ENCODE measurements around the gene BNIP5.
A peak's percentile ranks its signal among the peaks of the same experiment; 100 is the strongest.
"Not testable (repeated sequence)": the region's sequence is repeated elsewhere in the genome, so short reads cannot be mapped to it uniquely, and the experiment has no call there.

Gene BNIP5

DNA sequence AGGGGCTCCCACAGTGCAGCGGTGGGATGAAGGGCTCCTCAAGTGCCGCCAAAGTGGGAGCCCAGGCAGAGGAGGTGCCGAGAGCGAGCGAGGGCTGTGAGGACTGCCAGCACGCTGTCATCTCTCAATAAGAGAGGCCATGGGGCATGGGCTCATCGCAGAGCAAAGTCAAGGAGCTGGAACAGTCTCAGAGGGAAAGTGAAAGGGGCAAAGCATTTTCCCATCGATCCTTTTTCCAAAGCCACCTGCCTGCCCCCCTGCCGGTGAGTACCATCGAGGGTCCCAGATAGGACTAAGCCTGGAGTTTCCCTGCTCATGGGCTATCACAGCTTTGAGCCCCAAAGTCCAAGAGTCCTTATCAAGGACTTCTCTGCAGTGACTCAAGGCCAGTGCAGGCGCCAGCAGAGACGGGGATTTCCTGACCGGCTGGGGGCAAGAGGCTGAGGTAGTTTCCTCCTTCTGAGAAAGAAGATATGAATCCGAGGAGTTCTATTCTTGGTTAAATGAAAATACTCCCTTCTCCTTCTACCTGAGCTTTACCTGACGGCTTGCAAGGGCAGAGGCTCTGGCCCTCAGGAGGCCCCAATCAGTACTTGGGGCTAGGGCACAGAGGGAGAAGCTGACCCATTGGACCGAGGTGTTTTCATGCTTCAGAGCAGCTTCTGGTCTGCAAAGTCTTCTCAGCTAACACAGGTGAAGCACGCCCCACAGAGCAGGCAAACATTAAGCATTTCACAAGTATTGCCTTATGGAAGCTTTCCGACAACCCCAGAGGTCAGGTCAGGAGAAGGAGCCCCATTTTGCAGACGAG, 28.2 kb upstream of the BNIP5 start:
- no peak for DNase-seq

DNA sequence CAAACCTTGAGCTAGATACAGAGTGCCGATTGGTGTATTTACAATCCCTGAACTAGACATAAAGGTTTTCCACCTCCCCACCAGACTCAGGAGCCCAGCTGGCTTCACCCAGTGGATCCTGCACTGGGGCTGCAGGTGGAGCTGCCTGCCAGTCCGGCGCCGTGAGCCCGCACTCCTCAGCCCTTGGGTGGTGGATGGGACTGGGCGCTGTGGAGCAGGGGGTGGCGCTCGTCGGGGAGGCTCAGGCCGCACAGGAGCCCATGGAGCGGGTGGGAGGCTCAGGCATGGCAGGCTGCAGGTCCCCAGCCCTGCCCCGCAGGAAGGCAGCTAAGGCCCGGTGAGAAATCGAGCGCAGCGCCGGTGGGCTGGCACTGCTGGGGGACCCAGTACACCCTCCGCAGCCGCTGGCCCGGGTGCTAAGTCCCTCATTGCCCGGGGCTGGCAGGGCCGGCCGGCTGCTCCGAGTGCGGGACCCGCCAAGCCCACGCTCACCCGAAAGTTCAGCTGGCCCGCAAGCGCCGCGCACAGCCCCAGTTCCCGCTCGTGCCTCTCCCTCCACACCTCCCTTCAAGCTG, 27.5 kb upstream of the BNIP5 start:
- not testable (repeated sequence) for DNase-seq

DNA sequence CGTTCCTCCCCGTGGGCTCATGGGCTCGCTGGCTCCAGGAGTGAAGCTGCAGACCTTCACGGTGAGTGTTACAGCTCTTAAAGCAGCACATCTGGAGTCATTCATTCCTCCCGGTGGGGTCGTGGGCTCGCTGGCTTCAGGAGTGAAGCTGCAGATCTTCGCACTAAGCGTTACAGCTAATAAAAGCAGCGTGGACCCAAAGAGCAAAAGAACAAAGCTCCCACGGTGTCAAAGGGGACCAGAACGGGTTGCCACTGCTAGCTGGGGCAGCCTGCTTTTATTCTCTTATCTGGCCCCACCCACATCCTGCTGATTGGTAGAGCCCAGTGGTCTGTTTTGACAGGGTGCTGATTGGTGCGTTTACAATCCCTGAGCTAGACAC, 26.7 kb upstream of the BNIP5 start:
- DNase-seq: not testable (repeated sequence)

DNA sequence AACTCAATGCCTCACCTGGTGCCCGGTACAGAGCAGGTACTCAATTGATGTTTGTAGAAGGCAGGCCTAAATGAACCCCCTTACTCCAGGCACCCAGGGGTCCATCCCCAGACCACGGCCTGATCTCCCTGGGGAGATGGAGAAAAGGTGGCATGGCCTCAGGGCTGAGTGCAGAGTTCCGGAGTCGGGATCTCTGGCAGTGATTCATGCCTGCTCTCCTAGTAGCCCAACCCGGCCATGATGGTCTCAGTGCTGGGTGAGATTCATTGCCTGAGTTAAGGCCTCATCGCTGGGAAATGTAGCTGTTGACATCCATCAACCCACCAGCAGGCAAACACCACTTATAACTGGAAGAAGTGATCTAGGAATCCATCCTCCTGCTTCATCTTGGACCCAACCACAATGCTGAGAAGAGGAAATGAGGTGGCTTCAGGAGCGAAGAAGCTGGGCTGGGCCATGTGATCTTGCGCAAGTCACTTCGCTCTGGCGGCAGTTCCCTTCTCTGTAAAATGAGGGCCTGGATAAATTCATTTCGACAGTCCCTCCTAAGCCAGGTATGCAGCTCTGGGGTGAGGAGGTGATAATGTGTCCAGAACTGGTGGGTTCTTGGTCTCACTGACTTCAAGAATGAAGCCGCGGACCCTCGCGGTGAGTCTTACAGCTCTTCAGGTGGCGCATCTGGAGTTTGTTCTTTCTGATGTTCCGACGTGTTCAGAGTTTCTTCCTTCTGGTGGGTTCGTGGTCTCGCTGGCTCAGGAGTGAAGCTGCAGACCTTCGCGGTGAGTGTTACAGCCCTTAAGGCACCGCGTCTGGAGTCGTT, 26.1 kb upstream of the BNIP5 start:
- DNase-seq: no peak

DNA sequence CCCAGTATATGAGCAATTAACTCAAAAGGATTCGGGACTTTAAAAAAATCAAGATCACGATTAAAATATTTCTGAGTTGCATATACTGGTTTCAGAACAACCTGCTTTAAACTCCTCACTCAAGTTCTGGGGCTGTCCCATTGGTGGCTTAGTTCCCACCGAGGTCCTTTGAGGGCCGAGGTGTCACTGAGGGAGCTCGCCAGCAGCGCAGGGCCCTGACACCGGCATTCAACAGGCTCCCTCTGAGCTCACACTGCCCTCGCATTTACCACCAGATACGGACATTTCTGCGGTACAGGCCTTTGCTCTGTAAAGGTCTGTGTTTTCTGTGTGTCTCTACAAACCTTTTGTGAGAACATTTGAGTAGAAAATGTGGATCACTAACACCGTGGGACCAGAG, 24.4 kb upstream of the BNIP5 start:
- no peak for DNase-seq

- DNase-seq: peak; percentile 70
These were observed 23.8 kb upstream of the BNIP5 start for GRCh38 chr6:36360241-36361054.

DNA sequence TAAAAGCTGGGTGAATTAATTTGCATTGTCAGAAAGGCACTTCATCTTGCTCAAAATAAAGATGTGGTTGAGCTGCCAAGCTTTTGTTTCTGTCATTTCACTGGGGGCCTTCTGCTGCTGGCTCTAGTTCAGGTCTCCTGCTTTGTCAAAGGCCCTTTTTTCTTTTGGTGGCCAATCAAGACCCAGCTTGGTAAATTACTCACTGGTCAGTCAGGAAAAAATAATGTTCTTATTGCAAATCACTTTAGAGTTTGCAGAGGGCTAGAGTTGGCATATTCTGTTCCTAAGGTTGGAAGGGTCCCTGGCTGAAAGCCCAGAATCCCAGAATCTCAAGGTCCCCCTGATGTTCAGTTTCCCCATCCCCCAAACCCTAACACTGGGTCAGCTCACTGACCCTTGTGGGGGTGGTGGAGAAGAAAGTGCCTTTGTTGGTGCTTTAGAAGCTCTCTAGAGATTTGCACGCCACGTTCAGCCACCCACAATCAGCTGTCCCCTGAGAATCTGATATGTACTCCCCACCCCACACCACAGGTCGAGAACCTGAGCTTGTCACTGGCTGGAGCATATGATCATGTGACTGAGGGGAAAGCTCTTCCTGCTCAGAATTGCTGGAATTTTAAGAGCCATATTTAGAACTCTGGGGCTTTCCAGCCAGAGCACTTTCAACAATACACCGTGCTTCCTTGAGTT, 21.7 kb upstream of the BNIP5 start:
- no peak for DNase-seq

GRCh38 chr6:36357872-36358225, 21.2 kb upstream of the BNIP5 start:
- DNase-seq: no peak

GRCh38 chr6:36355819-36356218, 19.1 kb upstream of the BNIP5 start:
- DNase-seq: no peak

DNA sequence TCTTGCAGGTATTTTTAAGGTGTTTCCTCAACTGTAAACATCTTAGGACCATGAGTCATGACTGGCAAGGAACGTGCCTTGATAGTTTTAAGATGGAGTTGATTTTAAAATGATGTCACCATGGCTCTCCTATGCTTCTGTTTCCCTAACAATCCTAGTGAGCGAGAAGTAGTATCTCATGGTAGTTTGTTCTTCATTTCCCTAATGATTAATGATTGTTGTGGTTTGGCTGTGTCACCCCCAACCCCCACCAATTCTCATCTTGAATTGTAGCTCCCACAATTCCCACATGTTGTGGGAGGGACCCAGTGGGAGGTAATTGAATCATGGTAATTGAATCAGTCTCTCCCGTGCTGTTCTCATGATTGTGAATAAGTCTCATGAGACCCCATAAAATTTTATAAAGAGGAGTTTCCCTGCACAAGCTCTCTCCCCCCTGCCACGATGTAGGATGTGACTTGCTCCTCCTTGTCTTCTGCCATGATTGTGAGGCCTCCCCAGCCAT, 16.8 kb upstream of the BNIP5 start:
- no peak for DNase-seq

DNA sequence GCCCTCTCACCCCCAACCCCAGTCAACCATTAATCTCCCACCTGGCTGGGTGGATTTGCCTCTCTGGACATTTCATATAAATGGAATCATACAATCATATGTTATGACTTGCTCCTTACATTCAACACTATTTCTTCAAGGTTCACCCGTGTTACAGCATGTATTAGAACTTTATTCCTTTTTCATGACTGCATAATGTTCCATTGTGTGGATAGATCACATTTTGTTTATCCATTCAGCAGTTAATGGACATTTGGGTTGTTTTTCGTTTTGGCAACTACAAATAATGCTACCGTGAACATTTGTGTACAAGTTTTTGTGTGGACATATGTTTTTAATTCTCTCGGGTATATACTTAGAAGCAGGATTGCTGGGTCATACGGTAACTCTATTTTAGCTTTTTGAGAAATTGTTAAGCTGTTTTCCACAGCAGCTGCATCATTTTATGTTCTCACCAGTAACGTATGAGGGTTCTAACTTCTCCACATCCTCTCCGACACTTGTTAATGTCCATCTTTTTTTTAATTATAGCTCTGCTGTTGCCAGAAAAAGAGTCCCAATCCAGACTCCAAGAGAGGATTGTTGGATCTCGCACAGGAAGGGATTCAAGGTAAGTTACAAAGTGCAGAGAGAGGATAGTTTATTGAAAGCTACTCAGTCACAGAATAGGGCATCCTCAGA, 15.9 kb upstream of the BNIP5 start:
- DNase-seq: no peak

- DNase-seq: no peak
These were observed 14.2 kb upstream of the BNIP5 start for GRCh38 chr6:36350681-36351571.

DNA sequence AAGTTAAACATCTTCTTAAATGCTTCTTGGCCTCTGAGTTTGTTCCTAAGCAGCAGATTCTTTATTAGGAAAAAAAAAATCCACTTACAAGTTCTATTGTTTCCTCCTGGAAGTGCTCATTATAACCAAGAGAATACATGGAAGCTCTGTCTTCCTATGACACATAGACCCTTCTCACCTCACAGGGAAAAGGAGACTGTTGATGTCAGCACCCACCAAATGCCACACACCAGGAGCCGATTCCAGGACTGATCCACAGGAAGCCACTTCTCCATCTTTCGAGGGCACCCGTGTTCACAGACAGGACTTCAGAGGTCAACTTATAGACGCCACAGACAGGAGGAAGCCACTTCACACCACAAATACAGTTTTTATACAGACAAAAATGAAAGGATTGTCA, 13.4 kb upstream of the BNIP5 start:
- no peak for DNase-seq

DNA sequence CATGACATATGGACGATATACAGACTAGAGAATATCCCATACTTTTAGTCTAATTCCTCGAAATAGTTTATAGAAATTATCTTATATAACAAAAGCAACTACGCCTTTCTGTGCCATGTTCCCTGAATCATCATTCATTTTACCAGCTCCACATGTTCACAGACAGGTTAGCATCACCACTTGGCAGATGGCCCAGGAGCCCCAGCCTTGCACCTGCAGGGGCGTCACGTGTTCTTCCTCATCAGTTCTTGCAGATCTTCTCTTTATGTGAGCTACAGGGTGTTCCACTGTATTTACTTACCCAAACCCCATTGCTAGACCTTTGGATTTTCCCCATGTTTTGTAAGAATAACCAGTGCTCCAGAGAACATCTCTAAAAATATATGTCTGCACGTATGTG, 12.6 kb upstream of the BNIP5 start:
- DNase-seq: peak; percentile 30

GRCh38 chr6:36347621-36348020, 10.9 kb upstream of the BNIP5 start:
- DNase-seq: no peak

- no peak for DNase-seq
These were observed 10.0 kb upstream of the BNIP5 start for GRCh38 chr6:36346486-36347273.

DNA sequence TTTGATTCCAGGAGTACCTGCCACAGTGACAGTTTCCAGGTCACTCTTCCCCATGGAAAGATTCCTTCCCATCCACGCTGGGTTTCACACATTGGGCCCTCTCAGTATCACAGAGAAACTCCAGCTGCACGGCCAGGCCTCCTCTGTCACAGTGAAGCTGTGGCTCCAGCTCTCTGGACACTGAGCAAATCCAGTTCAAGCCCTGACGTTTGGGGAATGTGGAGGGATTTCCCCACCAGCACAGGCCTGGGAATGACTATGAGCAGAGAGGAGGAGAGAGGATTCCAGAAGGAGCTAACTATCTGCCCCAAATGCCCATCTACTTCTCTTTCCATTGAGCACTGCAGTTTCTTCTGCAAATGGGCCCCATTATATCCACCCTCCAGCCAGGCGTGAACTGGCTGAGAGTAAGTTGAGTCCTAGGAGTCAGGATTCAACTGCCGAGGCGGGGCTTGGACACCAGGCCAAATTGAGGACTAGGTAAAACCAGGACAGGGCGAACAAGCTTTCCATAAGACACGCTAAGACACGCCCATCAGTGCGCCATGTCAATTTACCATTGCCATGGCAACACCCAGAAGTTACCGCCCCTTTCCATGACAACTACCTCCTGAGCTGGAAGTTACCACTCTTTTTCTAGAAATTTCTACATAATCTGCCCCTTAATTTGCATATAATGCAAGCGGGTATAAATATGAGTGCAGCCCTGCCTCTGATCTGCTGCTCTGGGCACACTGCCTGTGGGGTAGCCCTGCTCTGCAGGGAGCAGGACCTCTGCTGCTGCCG, 9.2 kb upstream of the BNIP5 start:
- DNase-seq: no peak

- no peak for DNase-seq
These were observed 6.5 kb upstream of the BNIP5 start for GRCh38 chr6:36343109-36343680.

Measured in activated naive CD4-positive, alpha-beta T cell treated with anti-CD3 and anti-CD28 coated beads, Interleukin-2, amount 50 U/mL, for 16 hours (primary cell).